HEK293 (cell line): ENCODE measurements around the gene TH.

ENCODE experiments used
- CTCF ChIA-PET: fragments of 350-600 bp; formaldehyde crosslinking; extraction: SDS; loops from one replicate; lab custom pipeline; 2021; ENCODE audit warnings: antibody characterized with exemption; lab: Yijun Ruan, JAX
- POLR2A ChIA-PET: fragments of 300-600 bp; formaldehyde crosslinking; extraction: SDS; loops from one replicate; lab custom pipeline; 2020; ENCODE audit warnings: antibody characterized with exemption, inconsistent platforms; lab: Yijun Ruan, JAX
- H3K27ac ChIP-seq: fragments of 200-500 bp; sonication (Bioruptor generic); 2 replicates; pipeline ENCODE4 v1.5.1; 2014; ENCODE audit warnings: low read depth, low read length, control low read depth, inconsistent platforms; ENCODE audit errors: extremely low read depth
- H3K36me3 ChIP-seq, 2 experiments: fragments of 200-500 bp in 1 of 2; sonication (Bioruptor generic) in 1 of 2; 1 replicate in 1 of 2; 2 replicates in 1 of 2; pipeline ENCODE4 v1.5.1; 2014 to 2017; ENCODE audit warnings: inconsistent platforms in 2 of 2, low read length in 2 of 2; ENCODE audit not compliant: control insufficient read depth in 2 of 2, insufficient read depth in 1 of 2
- H3K4me1 ChIP-seq: fragments of 200-500 bp; sonication (Bioruptor generic); 2 replicates; pipeline ENCODE4 v1.5.1; 2014; ENCODE audit warnings: mild to moderate bottlenecking, low read length, inconsistent platforms; ENCODE audit not compliant: control insufficient read depth, insufficient read depth
- H3K4me3 ChIP-seq: 2 replicates; pipeline ENCODE4 v1.5.1; 2011; ENCODE audit warnings: low read depth, mild to moderate bottlenecking, control low read depth, low read length, moderate library complexity
- H3K9me3 ChIP-seq: fragments of 200-500 bp; sonication (Bioruptor generic); 2 replicates; pipeline ENCODE4 v1.5.1; 2014; ENCODE audit warnings: low read depth, low read length, inconsistent platforms; ENCODE audit not compliant: control insufficient read depth, insufficient read depth
- HOXC10 ChIP-seq: sonication (generic); formaldehyde crosslinking; IDR thresholded peaks from 2 replicates; pipeline ENCODE4 v1.8.1; 2023; ENCODE audit warnings: mild to moderate bottlenecking, missing genetic modification reagents
- KLF10 ChIP-seq: fragments of 450-650 bp; IDR thresholded peaks from 2 replicates; pipeline ENCODE4 v1.5.1; 2018; ENCODE audit warnings: missing biosample characterization, mild to moderate bottlenecking, missing genetic modification characterization
- ZBTB17 ChIP-seq: fragments of 450-650 bp; formaldehyde crosslinking; IDR thresholded peaks from 2 replicates; pipeline ENCODE4 v1.5.1; 2016; ENCODE audit warnings: missing biosample characterization, missing genetic modification characterization
- ZBTB48 ChIP-seq: fragments of 450-650 bp; formaldehyde crosslinking; IDR thresholded peaks from 2 replicates; pipeline ENCODE4 v1.5.1; 2016; ENCODE audit warnings: missing biosample characterization, missing genetic modification characterization
- ZFHX2 ChIP-seq: fragments of 450-650 bp; formaldehyde crosslinking; conservative IDR thresholded peaks from 2 replicates; pipeline ENCODE4 v1.5.1; 2016; ENCODE audit warnings: missing biosample characterization, missing genetic modification characterization
- ZIC2 ChIP-seq: fragments of 450-650 bp; formaldehyde crosslinking; IDR thresholded peaks from 2 replicates; pipeline ENCODE4 v1.5.1; 2016; ENCODE audit warnings: missing biosample characterization, missing genetic modification characterization
- ZNF112 ChIP-seq: fragments of 450-650 bp; formaldehyde crosslinking; IDR thresholded peaks from 2 replicates; pipeline ENCODE4 v1.5.0; 2017; ENCODE audit warnings: missing biosample characterization, missing genetic modification characterization
- ZNF146 ChIP-seq: fragments of 450-650 bp; formaldehyde crosslinking; IDR thresholded peaks from 2 replicates; pipeline ENCODE4 v1.5.1; 2016; ENCODE audit warnings: missing biosample characterization, missing genetic modification characterization
- ZNF24 ChIP-seq: fragments of 450-650 bp; formaldehyde crosslinking; IDR thresholded peaks from 2 replicates; pipeline ENCODE4 v1.5.1; 2016; ENCODE audit warnings: missing biosample characterization, missing genetic modification characterization
- ZNF311 ChIP-seq: fragments of 450-650 bp; formaldehyde crosslinking; IDR thresholded peaks from 2 replicates; pipeline ENCODE4 v1.5.1; 2017; ENCODE audit warnings: missing biosample characterization, missing genetic modification characterization, borderline replicate concordance
- ZNF335 ChIP-seq: fragments of 450-650 bp; formaldehyde crosslinking; conservative IDR thresholded peaks from 2 replicates; pipeline ENCODE4 v1.5.1; 2016; ENCODE audit warnings: missing biosample characterization, missing genetic modification characterization
- ZNF394 ChIP-seq: fragments of 450-650 bp; formaldehyde crosslinking; IDR thresholded peaks from 2 replicates; pipeline ENCODE4 v1.5.1; 2016; ENCODE audit warnings: missing biosample characterization, missing genetic modification characterization, mild to moderate bottlenecking, moderate library complexity, borderline replicate concordance
- ZNF501 ChIP-seq: fragments of 450-650 bp; formaldehyde crosslinking; IDR thresholded peaks from 2 replicates; pipeline ENCODE4 v1.5.1; 2016; ENCODE audit warnings: missing biosample characterization, missing genetic modification characterization
- ZNF530 ChIP-seq: fragments of 450-650 bp; formaldehyde crosslinking; IDR thresholded peaks from 2 replicates; pipeline ENCODE4 v1.5.1; 2016; ENCODE audit warnings: low read depth, missing biosample characterization, missing genetic modification characterization
- ZNF561 ChIP-seq: fragments of 450-650 bp; IDR thresholded peaks from 2 replicates; pipeline ENCODE4 v1.5.1; 2018; ENCODE audit warnings: missing biosample characterization, missing genetic modification characterization, borderline replicate concordance
- ZNF624 ChIP-seq: fragments of 450-650 bp; formaldehyde crosslinking; IDR thresholded peaks from 2 replicates; pipeline ENCODE4 v1.5.1; 2017; ENCODE audit warnings: missing biosample characterization, missing genetic modification characterization
- ZNF626 ChIP-seq: fragments of 450-650 bp; sonication (Bioruptor Pico); formaldehyde crosslinking; IDR thresholded peaks from 2 replicates; pipeline ENCODE4 v1.5.1; 2018; ENCODE audit warnings: missing biosample characterization, missing genetic modification characterization, inconsistent platforms
- ZSCAN16 ChIP-seq: fragments of 450-650 bp; formaldehyde crosslinking; IDR thresholded peaks from 2 replicates; pipeline ENCODE4 v1.5.1; 2016; ENCODE audit warnings: missing biosample characterization, missing genetic modification characterization

TH gene

GRCh38 chr11:2142762-2143202 lies 28.8 kb downstream of the TH start:
- POLR2A ChIA-PET = no interaction called here
- Histone ChIP-seq H3K36me3 (no peaks in the 10 kb centered on the region), H3K4me3 (no peak overlapping the region), H3K27ac (no peak overlapping the region), H3K4me1 (no peaks in the 10 kb centered on the region), H3K9me3 (no peaks in the 10 kb centered on the region)
- TF ChIP-seq ZBTB48 = peak; percentile 79
- no peak for TF ChIP-seq ZNF24 (tag by site-specific recombination)
- no peak for TF ChIP-seq ZNF112 (tag by site-specific recombination)
- no peak for TF ChIP-seq ZNF394 (tag by site-specific recombination)
- TF ChIP-seq ZNF311 (tag by site-specific recombination) = no peak
- TF ChIP-seq ZNF335 (tag by site-specific recombination) = peak; percentile 39; the same call in 1 of the 2 replicates
- no peak for TF ChIP-seq ZNF501 (tag by site-specific recombination)
- CTCF ChIA-PET = interaction anchor here (0.9 to 5.0 kb wide), 4 partner anchors 9 to 490 kb away, joined by 3 to 43 read pairs (median 8); no protein-coding TSS in a partner anchor

- ChIA-PET CTCF (interaction anchor here (0.9 to 5.0 kb wide), 6 partner anchors 9 to 489 kb away, joined by 3 to 43 read pairs (median 6); no protein-coding TSS in a partner anchor), POLR2A (interaction anchor here (2.0 kb wide), 1 partner anchor 42 kb away, joined by 8 read pairs; no protein-coding TSS in a partner anchor)
- no peak for TF ChIP-seq HOXC10
- TF ChIP-seq ZNF335 (tag by site-specific recombination) = peak; percentile 77
- TF ChIP-seq, all 188 proteins: peak for 1
- Histone ChIP-seq H3K27ac (no peak overlapping the region), H3K4me1 (no peaks in the 10 kb centered on the region), H3K36me3 (no peaks in the 10 kb centered on the region), H3K4me3 (no peak overlapping the region), H3K9me3 (no peaks in the 10 kb centered on the region)
Measured at GRCh38 chr11:2142300-2142759, 29.3 kb downstream of the TH start.

- Histone ChIP-seq H3K36me3 (no peaks in the 10 kb centered on the region), H3K4me1 (no peaks in the 10 kb centered on the region), H3K4me3 (no peak overlapping the region), H3K27ac (no peak overlapping the region; the same call in 1 of the 2 replicates), H3K9me3 (no peaks in the 10 kb centered on the region)
- TF ChIP-seq ZSCAN16 (tag by site-specific recombination) = no peak
- 0 out of 2 replicates have a peak, but pooled peaks have one; percentile 13 for TF ChIP-seq ZBTB17
- no peak for TF ChIP-seq ZFHX2 (tag by site-specific recombination)
- TF ChIP-seq ZNF626 (tag by site-specific recombination) = no peak
- peak; percentile 34; the same call in 1 of the 2 replicates for TF ChIP-seq ZIC2 (tag by site-specific recombination)
- no peak for TF ChIP-seq ZNF530 (tag by site-specific recombination)
- no peak for TF ChIP-seq ZNF146
- TF ChIP-seq ZNF561 (tag by site-specific recombination) = no peak
- no peak for TF ChIP-seq ZNF624 (tag by site-specific recombination)
- TF ChIP-seq KLF10 = no peak
- POLR2A ChIA-PET = interaction anchor here (2.0 kb wide), 1 partner anchor 41 kb away, joined by 8 read pairs; no protein-coding TSS in a partner anchor
- CTCF ChIA-PET = interaction anchor here (0.6 to 5.0 kb wide), 10 partner anchors 11 to 488 kb away, joined by 3 to 43 read pairs (median 4); no protein-coding TSS in a partner anchor
Measured at GRCh38 chr11:2140411-2141400, 30.9 kb downstream of the TH start.
